ENCODE measurements around the gene BMPR1A.

DNA sequence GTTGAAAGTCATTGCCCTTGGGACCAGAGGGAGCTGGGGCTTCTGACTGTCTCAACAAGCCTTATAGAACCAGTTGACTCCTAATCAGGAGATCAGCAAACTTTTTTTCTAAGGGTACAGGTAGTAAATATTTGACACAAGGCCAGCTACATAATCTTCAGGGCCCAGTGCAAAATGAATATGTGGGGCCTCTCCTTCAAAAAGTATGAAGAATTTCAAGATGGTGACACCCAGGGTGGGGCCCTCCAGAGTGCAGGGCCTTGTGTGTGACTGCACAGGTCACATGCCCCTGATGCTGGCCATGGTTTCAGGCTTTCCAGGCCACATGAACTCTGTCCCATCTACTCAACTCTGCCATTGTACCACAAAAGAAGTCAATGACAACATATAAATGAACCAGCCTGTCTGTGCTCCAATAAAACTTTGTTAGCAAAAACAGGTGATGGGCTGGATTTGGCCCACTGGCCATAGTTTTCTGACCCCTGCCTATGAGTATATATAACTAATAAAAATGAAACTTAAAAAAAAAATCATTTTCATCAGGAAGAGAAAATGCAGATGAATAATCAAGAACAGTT, 194.9 kb downstream of the BMPR1A start:
- TF ChIP-seq, protein P1, sequence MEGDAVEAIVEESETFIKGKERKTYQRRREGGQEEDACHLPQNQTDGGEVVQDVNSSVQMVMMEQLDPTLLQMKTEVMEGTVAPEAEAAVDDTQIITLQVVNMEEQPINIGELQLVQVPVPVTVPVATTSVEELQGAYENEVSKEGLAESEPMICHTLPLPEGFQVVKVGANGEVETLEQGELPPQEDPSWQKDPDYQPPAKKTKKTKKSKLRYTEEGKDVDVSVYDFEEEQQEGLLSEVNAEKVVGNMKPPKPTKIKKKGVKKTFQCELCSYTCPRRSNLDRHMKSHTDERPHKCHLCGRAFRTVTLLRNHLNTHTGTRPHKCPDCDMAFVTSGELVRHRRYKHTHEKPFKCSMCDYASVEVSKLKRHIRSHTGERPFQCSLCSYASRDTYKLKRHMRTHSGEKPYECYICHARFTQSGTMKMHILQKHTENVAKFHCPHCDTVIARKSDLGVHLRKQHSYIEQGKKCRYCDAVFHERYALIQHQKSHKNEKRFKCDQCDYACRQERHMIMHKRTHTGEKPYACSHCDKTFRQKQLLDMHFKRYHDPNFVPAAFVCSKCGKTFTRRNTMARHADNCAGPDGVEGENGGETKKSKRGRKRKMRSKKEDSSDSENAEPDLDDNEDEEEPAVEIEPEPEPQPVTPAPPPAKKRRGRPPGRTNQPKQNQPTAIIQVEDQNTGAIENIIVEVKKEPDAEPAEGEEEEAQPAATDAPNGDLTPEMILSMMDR (optimal IDR thresholded peaks at IDR 0.05 in 1 of 3, IDR thresholded peaks at IDR 0.05 in 1 of 3, conservative IDR thresholded peaks at IDR 0.05 in 1 of 3; ENCODE audit: extremely low read depth in 1 of 3, insufficient read depth in 2 of 3, low read length in 3 of 3) = no peak
- no peak for TF ChIP-seq EZH2 (IDR thresholded peaks at IDR 0.05; ENCODE audit: low read length)
